Measurements from ENCODE around the gene CRIP2.
A peak's percentile ranks its signal among the peaks of the same experiment; 100 is the strongest.

CRIP2 gene

GRCh38 chr14:105476831-105477659 is 2.4 kb downstream of the CRIP2 start:
- no peak for DNase-seq (ENCODE audit: low spot score)

- no peak for DNase-seq (ENCODE audit: low spot score)
Observed at GRCh38 chr14:105477660-105478397, 3.2 kb downstream of the CRIP2 start.

- DNase-seq (ENCODE audit: low spot score) = no peak
Observed at GRCh38 chr14:105478398-105479251, 4.0 kb downstream of the CRIP2 start.

- DNase-seq (ENCODE audit: low spot score) = no peak
Observed at GRCh38 chr14:105479431-105480158, 5.0 kb downstream of the CRIP2 start.

GRCh38 chr14:105480199-105480746 is 5.7 kb downstream of the CRIP2 start:
- DNase-seq (ENCODE audit: low spot score) = no peak

GRCh38 chr14:105480807-105481801 is 6.5 kb downstream of the CRIP2 start:
- DNase-seq (ENCODE audit: low spot score) = peak; percentile 96

GRCh38 chr14:105481886-105482457 is 7.4 kb downstream of the CRIP2 start:
- peak; percentile 94 for DNase-seq (ENCODE audit: low spot score)

- DNase-seq (ENCODE audit: low spot score) = no peak
Observed at GRCh38 chr14:105482486-105483110, 8.0 kb downstream of the CRIP2 start.

- DNase-seq (ENCODE audit: low spot score) = no peak
Observed at GRCh38 chr14:105483300-105484068, 8.9 kb downstream of the CRIP2 start.

GRCh38 chr14:105484069-105484996 is 9.7 kb downstream of the CRIP2 start:
- no peak for DNase-seq (ENCODE audit: low spot score)

- DNase-seq (ENCODE audit: low spot score) = no peak
Observed at GRCh38 chr14:105484997-105485393, 10.4 kb downstream of the CRIP2 start.

- DNase-seq (ENCODE audit: low spot score) = no peak
Observed at GRCh38 chr14:105485739-105486162, 11.1 kb downstream of the CRIP2 start.

- no peak for DNase-seq (ENCODE audit: low spot score)
Observed at GRCh38 chr14:105486163-105486973, 11.7 kb downstream of the CRIP2 start, which contains the start of gene CRIP1. Gene CRIP1 (plus strand): TSS chr14:105486886. CDS start chr14:105487260, 374 bp downstream.

GRCh38 chr14:105486974-105487448 is 12.4 kb downstream of the CRIP2 start:
- no peak for DNase-seq (ENCODE audit: low spot score)

GRCh38 chr14:105487449-105487985 is 12.9 kb downstream of the CRIP2 start:
- DNase-seq (ENCODE audit: low spot score) = no peak
